ENCODE measurements around the gene HAPLN1.
"Not testable (repeated sequence)": the region's sequence is repeated elsewhere in the genome, so short reads cannot be mapped to it uniquely, and the experiment has no call there.

The HAPLN1 gene

DNA sequence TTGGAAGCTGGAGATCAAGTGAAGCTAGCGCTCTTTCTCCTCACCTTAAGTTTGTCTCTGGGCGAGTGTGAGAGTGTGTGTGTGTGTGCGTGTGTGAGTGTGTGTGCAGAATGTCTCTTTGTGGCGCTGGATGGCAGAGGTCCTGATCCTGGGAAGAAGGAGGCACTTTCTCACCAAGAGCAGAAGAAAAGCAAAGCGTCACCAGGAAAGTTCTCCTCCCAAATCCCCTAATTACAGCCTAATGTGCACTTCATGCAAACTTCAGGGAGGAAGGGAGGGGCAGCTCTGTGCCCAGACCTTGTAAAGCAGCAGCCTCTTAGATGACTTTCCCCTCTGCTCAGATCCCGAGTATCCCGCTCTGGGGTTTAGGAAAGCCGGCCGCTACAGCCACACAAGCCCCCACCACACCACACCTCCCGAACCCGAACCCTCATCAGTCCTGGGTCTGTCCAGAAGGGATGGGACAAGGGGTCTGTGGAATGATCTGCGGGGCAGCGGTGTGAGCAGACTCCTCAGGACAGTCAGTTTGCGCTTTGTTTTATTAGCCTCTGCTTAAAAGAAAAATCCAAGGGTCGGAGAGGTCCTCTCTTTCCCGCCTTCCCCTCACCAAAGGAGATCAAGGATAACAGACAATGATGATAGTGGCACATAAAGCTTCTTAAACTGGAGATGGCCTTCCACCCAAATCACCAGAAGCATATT is at the start of gene HAPLN1:
HAPLN1 (minus strand) TSS at position 20 of the 702 bp plus-strand sequence. CDS start 47,332 bp downstream, outside the sequence.
- in situ Hi-C loops (cut with MboI; ENCODE audit: low sequenced_read_pairs), result no loop called here

DNA sequence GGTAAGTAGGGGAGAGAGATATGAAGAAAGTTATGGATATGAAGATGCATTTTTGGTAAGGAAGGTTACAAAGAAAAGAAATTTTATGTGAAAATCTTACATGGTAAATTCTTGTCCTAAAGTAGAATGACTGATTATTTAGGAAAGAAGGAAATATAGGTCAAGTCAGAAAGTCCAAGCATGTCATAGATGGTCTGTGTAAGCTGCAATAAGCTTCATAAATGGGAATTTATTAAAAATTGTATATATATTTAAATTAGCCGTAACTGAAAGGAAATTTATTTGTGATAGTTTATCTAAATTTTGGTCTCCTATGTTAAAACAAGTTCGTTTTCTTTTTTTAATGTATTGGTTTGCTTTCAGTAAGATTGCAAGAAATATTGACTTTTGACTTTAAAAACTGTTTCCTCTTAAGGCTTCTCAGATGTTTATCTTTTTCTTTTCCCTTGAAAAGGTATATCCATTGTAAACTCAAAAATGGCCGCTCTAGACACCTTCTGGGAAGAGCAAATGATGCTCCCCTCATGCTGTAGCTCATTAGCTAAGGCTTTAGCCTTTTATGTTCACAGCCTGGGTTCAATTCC is 46.8 kb upstream of the HAPLN1 start:
- in situ Hi-C loops (cut with MboI; ENCODE audit: low sequenced_read_pairs), result no loop called here

DNA sequence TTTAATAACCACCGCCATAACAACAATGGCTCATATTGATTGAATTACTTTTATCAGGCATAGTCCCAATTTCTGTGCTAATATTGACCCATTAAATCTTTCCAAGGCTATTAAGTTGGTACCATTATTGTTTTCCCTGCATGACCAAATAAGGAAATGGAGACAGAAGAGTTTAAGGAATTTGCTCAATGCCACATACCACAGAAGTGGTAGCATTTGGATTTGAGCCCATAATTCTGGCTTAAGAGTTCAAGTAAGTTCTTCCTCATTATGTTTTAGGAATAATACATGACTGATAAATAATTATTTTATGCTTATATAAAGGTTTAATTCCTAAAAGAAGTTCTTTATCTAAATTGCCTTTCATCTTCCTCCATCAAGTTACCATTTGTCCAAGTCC is 43.4 kb upstream of the HAPLN1 start:
- in situ Hi-C loops (cut with MboI; ENCODE audit: low sequenced_read_pairs), result no loop called here

DNA sequence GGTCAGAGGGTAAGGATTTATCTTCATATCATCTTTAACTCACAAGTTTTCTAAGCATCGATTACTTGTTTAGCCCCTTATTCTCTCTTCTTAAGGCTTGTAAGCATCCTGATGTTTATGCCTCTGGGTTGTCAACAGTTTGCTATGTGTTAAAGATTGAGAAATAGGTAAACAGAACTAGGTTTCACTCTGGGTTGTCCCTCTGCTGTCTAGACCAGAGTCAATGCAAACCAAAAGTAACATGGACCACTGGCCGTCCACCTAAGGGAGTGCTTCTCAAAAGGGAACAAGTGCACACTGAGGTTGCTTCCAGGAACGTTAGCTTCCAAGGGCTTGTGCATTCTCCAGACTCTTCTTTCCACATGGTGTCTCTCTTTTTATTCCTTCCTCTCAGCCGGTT is 39.9 kb upstream of the HAPLN1 start:
- in situ Hi-C loops (cut with MboI; ENCODE audit: low sequenced_read_pairs), result no loop called here

DNA sequence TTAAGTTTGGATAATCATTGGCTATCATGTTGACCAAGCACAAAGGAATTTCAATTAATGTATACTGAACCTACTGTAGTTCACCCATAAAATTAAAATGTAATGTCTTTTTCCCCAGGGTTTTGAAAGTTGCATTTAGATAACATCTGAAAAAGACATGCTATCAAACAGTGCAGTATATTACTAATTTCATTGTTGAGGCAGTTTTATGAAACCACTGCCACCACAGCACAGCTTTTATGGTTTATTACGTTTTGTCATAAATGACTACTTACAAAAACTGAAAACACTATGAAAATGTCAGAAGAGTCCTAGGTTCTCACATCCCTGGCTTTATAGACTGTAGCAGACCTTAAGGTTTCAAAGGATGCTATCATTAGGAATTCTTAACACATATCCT is 32.0 kb upstream of the HAPLN1 start:
- in situ Hi-C loops (cut with MboI; ENCODE audit: low sequenced_read_pairs), result no loop called here

DNA sequence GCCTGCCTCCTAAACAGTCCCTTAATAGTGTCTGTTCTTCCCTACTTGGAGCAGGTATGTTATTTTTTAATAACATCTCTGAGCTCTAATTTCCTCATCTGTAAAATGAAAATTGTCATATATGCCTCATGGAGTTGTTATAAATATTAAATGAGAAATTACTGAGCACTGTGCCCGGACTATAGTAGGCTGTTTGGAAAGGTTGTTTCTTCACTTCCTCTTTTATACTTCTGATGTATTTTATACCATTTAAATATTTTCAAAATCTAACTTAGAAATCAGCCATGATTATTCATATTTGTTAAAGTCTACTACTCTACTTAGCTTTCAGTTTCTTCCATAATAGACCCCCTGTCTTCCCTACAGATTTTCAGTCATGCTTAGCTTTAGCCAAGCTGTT is 30.5 kb upstream of the HAPLN1 start:
- in situ Hi-C loops (cut with MboI; ENCODE audit: low sequenced_read_pairs), result no loop called here

DNA sequence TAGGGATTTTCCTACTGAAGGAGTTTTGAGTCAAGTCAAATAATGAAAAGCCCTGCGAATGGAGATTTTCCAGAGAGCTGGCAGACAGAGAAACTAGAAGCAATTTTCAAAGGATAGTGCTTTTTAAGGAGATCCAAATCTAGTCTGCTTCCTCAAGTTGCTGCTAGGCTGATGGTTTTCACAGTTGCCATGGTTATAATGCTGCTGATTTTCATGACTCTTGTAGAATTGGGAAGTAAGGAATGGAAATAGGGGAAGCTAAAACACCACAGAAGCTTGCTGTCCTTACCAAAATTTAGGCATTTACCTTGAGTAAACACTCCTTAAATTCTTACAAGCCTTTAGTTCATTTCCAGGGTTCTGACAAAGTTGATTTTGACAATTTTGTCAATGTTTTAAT is 30.1 kb upstream of the HAPLN1 start:
- in situ Hi-C loops (cut with MboI; ENCODE audit: low sequenced_read_pairs), result no loop called here

DNA sequence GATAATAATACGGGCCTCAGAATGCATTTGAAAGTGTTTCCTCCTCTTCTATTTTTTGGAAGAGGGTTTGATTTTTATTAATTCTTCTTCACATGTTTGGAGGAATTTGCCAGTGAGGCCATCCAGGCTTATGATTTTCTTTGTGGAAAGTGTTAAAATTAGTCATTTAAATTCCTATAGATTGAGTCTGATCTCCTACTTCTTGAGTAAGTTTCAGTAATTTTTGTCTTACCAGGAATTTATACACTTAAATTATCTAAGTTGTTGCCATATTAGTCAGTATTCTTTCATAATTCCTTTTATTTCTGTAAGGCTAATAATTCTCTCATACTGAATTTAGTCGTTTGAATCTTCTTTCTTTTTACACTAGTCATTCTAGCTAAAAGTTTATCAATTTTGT is 25.2 kb upstream of the HAPLN1 start:
- in situ Hi-C loops (cut with MboI; ENCODE audit: low sequenced_read_pairs), result no loop called here

DNA sequence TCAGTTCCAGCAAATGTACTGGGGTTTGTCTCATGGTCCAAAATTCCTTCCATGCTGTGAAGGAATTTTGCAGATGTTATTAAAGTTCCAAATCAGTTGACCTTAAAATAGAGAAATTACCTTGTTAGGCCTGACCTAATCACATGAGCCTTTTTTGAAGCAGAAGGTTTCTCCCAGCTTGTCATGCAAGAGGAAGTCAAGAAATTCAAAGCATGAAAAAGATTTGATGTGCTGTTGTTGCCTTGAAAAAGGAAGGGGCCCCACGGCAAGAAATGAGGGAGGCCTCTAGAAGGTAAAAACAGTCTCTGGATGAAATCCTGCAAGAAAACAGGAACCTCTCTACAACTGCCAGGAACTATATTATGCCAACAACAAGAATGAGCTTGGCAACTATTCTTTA is 24.2 kb upstream of the HAPLN1 start:
- in situ Hi-C loops (cut with MboI; ENCODE audit: low sequenced_read_pairs), result no loop called here

DNA sequence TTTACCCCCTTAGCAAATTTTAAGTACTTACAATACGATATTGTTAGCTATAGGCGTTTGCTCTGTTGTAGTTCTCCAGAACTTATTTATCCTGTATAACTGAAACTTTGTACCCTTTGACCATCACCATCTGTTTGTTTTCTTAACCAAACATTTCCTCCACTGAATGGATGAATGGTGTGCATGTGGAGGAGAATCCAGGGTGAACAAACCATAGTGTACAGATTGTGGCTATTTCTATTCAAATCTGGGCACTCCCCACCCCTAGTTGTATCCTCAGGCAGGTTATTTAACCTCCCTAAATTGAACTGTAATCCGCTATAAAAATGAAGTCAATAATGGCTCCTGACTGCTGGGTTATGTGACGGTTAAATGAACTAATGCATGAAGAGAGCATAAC is 21.4 kb upstream of the HAPLN1 start:
- in situ Hi-C loops (cut with MboI; ENCODE audit: low sequenced_read_pairs), result no loop called here

DNA sequence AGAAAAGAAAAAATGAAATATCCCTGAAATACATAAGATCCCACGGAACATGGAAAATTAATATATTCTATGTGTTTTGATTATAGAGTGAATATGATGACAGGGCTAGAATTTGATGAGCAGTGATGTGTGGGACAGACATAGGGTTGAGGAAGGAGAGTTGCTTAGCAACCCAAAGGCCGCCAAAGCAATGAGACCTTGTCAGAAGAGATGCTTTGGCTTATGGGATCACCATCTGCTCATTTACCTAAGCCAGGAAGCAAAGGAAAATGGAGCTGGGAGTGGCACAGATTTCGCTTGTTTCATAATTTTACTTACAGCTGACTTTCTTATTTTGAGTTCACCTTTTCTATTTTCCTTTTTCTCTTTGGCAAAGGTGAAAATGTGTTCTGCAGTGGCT is 20.9 kb upstream of the HAPLN1 start:
- in situ Hi-C loops (cut with MboI; ENCODE audit: low sequenced_read_pairs), result no loop called here

DNA sequence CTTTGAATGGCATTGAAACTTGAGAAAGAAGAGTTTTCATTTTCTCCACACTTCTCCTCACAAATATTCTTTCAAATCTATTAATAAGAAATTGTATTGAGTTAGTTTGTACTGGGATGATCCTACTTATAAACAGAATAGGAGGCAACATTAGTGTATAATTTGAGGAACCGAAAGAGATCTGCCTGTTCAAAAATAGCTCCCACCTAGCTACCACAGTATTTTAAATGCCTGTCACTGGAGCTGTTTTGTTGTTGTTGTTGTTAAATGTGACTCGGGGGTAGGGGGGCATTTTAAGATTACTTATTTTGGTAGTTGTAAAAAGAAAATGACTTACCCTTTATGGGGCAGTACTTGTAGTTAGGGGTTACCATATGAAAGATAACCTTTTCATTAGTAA is 20.1 kb upstream of the HAPLN1 start:
- in situ Hi-C loops (cut with MboI; ENCODE audit: low sequenced_read_pairs), result no loop called here

DNA sequence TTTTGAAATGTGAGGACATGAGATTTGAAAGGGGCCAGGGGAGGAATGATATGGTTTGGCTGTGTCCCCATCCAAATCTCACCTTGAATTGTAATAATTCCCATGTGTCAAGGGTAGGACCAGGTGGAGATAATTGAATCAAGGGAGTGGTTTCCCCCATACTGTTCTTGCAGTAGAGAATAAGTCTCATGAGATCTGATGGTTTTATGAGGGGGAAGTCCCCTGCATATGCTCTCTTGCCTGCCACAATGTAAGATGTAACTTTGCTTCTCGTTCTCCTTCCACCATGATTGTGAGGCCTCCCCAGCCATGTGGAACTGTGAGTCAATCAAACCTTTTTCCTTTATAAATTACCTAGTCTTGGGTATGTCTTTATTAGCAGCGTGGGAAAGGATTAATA is 15.5 kb upstream of the HAPLN1 start:
- in situ Hi-C loops (cut with MboI; ENCODE audit: low sequenced_read_pairs), result not testable (repeated sequence)

DNA sequence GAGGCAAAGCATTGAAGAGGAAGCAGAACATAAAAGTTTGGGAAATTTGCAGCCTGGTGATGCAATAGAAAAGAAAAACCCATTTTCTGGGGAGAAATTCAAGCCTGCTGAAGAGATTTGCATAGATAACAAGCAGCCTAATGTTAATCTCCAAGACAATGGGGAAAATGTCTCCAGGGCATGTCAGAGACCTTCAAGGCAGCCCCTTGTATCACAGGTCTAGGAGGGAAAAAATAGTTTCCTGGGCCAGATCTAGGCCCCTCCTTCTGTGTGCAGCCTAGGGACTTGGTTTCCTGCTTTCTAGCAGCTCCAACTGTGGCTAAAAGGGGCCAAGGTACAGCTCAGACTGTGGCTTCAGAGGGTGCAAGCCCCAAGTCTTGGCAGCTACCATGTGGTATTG is 14.4 kb upstream of the HAPLN1 start:
- in situ Hi-C loops (cut with MboI; ENCODE audit: low sequenced_read_pairs), result not testable (repeated sequence)

DNA sequence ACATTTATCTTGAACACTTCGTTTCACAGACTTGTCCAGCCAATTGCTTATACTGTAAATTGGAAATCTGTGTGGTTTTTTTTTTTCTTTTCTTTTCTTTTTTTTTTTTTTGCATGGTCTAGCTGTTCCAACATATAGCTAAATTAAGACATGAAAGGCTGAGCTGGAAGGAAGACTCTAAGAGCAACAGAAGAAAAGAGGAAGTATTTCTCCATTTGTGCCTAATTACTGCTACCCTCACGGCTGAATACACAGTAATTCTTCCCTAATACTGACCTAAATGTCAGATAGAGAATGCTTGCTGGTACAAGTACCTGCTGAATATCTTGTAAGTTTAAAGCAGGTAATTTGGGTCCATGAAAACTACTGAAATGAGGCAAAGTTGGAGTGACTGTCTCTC is 11.0 kb upstream of the HAPLN1 start:
- in situ Hi-C loops (cut with MboI; ENCODE audit: low sequenced_read_pairs), result no loop called here

DNA sequence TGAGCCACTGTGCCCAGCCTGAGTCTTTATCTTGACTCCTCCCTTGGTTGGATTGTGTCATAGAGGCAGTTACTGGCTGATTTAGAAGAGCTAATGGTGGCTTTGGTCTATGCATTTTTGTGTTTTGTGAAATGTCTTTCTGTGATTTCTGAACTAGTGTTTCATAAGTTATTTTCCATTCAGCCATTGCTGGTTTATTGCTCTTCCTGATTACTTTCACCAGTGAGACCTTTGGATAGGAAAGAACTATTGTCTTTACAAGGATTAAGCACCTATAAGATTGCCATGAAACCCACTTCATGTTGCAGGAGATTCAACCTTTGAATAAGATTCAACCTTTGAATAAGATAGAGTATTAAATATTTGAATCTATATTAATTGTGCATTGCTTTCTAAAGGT is 8.7 kb upstream of the HAPLN1 start:
- in situ Hi-C loops (cut with MboI; ENCODE audit: low sequenced_read_pairs), result no loop called here

DNA sequence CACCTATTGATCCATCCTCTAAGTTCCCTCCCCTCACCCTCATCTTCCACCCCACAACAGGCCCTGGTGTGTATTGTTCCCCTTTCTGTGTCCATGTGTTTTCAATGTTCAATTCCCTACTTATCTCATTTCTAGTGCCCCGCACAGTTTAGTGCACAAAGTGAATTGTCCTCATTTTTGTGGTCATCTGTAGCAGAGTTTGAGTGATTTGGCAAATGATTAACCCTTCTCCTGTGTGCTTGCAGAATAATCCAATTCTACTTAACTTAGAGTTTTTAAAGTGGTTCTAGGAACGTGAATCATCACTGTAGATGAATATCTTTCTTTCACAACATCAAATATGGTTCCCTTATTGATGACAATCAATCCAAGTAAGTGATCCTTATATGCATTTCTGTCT is 6.3 kb upstream of the HAPLN1 start:
- in situ Hi-C loops (cut with MboI; ENCODE audit: low sequenced_read_pairs), result no loop called here

DNA sequence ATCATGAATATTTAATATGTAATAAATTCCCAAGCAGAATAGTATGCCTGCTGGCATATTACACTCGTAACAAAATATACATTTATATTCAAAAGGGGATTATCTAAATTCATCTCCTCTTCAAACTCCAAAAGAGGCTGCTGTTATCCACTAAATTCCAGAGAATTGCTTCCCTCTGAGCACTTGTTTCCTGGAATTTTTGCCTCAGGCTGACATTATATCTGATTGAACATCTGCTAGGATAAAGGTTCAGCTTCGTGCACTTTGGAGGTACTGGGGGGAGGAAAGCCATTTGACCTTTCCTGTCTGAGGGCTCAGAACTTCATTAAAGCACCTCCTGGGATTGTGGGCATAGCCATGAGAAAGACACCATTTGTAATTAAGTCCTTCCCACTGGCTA is 4.3 kb upstream of the HAPLN1 start:
- in situ Hi-C loops (cut with MboI; ENCODE audit: low sequenced_read_pairs), result no loop called here

DNA sequence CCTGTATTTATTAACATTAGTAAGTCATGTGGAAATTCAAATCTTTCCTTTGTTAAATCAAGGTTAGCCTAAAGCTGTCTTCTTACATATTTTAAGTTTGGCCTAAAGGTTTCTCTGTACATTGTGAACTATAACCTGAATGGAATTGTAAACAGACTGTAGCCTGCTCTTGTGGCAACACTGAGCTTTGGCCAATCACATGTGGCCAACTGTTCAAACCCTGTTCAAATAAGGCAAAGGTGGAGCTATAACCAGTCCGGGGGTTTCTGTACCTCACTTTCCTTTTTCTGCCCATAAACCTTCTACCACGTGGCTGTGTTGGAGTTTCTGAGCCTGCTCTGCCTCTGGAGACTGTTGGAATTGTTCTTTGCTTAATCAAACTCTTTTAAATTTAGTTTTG is 3.3 kb upstream of the HAPLN1 start:
- in situ Hi-C loops (cut with MboI; ENCODE audit: low sequenced_read_pairs), result no loop called here

DNA sequence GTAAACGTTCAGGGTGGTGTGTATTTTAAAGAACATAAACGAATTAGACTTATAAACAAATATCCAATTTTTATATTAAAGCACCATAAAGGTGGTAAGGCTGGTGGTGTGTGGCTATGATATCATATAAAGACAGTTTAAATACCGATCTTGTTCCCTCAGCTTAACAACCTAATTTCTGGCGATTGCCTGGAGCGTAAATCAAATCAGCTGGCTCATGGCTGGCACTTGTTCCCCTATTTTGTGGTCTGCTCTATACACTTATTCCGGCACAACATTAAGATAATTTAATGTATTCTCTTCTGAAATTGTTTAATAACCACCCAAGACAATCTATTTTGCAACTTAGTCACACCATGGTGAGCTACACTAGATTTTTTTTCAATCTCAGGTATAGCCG is 2.4 kb upstream of the HAPLN1 start:
- in situ Hi-C loops (cut with MboI; ENCODE audit: low sequenced_read_pairs), result no loop called here

DNA sequence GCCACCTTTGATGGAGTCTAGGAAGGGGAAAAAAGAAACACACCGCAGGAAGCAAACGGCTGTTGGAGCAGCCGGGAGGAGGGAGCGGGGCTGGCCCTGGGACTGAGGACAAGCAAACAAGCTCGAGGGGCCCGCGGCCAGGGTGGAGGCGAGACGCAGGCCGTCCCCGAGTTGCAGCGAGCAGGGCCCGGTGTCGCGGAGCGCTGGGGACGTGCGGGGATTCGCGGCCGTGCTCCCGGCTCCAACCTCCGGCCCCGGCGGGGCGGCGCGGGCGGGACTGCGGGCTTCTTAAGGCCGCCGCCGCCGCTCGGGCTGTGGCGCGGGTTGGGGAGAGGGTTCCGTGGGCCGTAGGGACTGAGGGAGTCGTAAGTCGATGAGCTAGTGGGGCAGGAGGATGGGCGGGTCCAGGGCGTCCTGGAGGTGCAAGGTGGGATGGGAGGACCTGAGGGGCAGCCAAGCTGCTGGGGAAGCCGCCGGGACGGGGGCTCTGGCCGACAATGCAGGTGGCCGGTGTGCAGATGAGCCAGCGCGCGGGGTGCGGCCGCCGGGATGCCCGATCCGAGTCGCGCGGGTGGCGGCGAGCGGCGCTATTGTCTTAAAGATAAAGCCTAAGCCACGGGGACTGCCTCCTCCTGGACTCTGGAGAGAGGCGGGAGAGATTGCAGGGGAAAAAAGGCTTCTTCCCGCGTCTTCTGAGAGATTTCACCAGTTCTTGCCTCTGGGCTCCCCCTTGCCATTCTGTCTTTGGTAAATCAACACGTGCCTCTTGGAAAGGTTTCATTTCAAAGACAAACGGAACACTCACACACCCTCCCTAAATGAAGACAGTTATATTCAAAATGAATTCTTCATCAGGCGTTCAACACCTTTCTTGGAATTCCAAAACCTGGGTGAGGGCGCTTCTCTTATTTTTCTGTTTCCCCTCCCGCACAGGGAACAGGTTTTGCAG is 1.6 kb upstream of the HAPLN1 start:
- in situ Hi-C loops (cut with MboI; ENCODE audit: low sequenced_read_pairs), result no loop called here

DNA sequence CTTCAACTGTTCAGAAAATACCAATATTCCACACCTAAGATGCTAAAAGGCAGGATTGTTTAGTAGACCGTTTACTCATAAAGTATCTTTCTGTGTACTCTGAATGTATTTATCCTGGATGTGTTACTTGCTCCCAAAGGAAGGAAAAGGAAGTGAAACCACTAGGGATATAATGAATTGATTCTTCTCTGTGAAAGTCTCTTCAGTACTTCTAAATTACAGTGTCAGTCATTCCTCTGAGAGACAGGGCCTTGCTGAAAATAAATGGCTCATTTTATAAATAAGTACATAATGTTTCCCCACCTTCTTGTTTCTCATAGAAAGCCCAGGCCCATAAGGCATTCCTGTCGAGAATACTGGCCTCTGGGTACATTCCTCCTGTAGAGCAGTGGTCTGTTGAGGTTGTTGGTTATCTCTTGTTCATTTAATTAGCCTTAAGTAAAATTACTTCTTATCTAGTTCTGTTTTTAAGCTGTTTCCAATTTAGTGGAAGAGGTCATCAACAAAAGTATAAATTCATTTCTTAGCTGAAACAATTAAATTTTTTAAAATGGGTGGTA is 1.6 kb downstream of the HAPLN1 start:
- in situ Hi-C loops (cut with MboI; ENCODE audit: low sequenced_read_pairs), result no loop called here

All from HL-60/S4 treated with phorbol 12-myristate 13-acetate at 8.2 ng/mL for 4 days and 3 days (cell line).